Lower leg skin (tissue), 3 donors: ENCODE data around the gene PSMA7.

Source experiments
- CTCF ChIP-seq, 3 donors: fragments of 450-650 bp; IDR thresholded peaks; one replicate each; pipeline ENCODE4 v1.5.1; 2016; ENCODE audit warnings: antibody characterized with exemption in 3 of 3, mild to moderate bottlenecking in 3 of 3, moderate library complexity in 2 of 3
- POLR2A ChIP-seq, 2 donors: fragments of 450-650 bp; IDR thresholded peaks; one replicate each; pipeline ENCODE4 v1.6.1; 2016 to 2017; ENCODE audit warnings: antibody characterized with exemption in 2 of 2, mild to moderate bottlenecking in 1 of 2, moderate library complexity in 1 of 2

DNA sequence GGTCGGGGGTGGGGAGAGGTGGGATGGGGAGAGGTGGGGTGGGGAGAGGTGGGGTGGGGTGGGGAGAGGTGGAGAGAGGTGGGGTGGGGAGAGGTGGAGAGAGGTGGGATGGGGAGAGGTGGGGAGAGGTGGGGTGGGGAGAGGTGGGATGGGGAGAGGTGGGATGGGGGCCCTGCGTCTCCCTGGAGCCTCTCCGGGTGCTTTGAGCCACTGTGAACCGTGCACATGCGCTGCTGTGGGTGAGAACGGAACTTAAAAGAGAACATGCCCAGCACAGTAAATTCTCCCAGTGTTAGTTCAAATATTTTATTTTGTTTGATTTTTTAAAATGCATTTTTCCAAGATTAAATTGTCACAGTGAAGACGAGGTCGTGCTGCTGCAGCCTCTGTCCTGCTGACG, 17.1 kb upstream of the PSMA7 start:
- TF ChIP-seq CTCF (IDR thresholded peaks at IDR 0.05): no peak
- TF ChIP-seq POLR2A (IDR thresholded peaks at IDR 0.05): no peak
